GM18870 (cell line): ENCODE measurements around the gene ZBTB40.

Source experiments
- ATAC-seq: cut with Tn5 transposase; IDR thresholded peaks from one replicate; pipeline ENCODE4 v1.9.1; 2021; ENCODE audit warnings: moderate library complexity; ENCODE audit not compliant: unreplicated experiment

The ZBTB40 gene

DNA sequence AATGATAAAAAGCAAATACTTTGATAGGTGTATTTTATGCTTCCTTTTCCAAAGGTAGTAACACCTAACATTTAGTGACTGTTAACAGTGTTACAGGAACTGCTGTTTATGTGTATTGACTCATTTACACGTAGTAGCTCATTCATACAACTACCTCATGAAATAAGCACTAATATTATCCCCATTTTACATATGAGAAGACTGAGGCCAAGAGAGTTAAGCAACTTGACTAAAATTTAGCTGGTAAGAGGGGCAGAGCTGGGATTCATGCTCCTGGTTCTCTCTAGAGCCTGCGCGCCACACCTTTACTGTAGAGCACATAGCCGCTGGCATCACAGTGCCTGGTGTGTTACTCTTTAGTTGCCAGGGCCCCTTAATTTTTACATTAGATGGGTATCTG, 11.3 kb downstream of the ZBTB40 start:
- ATAC-seq = no peak

- ATAC-seq = no peak
Measured at GRCh38 chr1:22465015-22465565, 13.4 kb downstream of the ZBTB40 start.

DNA sequence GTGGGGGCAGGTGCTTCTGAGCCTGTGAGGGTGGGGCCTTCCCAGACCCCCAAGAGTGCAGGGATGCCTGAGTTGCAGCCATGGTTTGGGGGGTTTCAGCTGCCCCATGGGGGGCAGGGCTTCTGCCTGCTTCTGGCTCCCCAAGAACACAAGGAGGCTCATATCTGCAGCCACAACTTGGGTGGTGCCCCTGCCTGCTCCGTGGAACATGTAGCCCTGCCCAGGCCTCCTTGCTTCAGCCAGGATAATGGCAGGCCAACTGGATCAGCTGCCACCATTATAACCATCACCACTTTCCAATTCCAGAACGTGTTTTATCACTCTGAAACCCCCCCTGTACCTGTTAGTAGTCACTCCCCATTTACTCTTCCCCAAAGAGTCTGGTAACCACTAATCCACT, 14.0 kb downstream of the ZBTB40 start:
- no peak for ATAC-seq

- no peak for ATAC-seq
Measured at GRCh38 chr1:22470227-22470626, 18.6 kb downstream of the ZBTB40 start.

GRCh38 chr1:22471078-22471477, 19.4 kb downstream of the ZBTB40 start:
- ATAC-seq = no peak

DNA sequence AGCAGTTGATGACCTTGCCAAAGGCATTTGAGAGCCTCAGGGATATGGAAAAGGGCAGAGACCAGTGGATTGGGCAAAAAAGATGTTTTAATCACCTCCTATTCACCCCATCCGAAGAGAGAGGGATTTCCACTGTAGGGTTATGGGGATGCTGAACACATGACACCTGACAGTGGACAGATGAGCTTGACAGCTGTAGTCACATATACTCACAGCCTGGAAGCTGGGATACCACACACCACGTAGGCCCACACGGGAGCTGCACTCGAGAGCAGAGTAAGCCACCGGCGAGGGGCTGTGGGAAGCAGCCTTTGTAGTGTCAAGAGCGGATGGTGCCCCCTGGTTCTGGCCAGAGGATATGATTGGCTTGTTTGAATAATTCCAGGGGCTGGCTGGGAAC, 20.0 kb downstream of the ZBTB40 start:
- no peak for ATAC-seq

DNA sequence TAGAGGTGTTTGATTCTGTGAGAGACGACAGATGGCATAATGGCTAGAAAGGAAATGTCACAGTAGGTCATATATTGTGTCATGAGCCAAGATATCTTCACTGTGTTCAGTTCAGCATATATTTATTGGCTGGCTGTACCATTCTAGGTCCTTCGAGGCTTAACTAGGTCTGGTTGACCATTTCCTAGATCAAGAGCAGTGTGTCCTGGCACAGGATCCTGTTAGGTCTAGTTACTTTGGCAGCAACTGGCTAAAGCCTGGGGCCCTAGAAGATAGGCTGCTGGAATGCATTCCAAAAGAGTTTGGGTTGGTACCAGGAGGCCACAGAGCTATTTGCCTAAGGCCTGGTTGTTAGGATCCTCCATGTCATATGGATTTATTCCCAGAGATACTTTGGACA, 20.9 kb downstream of the ZBTB40 start:
- no peak for ATAC-seq

DNA sequence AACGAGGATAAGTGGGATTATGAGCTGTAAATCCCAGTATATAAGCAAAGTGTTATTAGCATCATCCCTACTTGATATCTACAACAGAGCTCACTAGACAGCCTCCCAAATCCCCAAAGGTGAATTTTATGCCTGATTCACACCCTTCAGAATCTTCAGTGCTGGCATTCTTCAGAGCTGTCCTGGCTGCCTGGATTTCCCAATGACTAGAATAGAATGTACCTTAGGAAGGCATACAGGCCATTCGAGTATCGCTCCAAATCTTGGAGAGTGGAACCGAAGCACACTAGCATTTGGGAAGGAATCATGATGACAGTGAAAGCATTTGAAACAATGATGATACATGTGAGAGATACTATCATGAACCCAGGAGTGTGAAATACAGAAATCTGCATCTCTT, 22.3 kb downstream of the ZBTB40 start:
- ATAC-seq = no peak

GRCh38 chr1:22476566-22476965, 24.9 kb downstream of the ZBTB40 start:
- no peak for ATAC-seq

DNA sequence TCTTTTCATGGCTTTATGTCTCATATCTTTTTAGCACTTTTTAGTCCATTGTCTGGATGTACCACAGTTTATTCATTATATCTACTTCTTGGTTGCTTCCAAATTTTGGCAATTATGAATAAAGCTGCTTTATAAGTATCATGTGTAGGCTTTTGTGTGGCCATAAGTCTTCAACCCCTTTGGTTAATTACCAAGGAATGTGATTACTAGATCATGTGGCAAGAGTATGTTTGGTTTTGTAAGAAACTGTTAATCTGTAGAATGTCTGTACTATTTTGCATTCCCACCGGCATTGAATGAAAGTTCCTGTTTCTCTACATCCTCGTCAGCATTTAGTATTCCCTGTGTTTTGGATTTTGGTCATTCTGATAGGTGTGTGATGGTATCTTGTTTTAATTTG, 31.5 kb downstream of the ZBTB40 start:
- ATAC-seq = no peak

GRCh38 chr1:22484706-22485345, 33.2 kb downstream of the ZBTB40 start:
- ATAC-seq = no peak

DNA sequence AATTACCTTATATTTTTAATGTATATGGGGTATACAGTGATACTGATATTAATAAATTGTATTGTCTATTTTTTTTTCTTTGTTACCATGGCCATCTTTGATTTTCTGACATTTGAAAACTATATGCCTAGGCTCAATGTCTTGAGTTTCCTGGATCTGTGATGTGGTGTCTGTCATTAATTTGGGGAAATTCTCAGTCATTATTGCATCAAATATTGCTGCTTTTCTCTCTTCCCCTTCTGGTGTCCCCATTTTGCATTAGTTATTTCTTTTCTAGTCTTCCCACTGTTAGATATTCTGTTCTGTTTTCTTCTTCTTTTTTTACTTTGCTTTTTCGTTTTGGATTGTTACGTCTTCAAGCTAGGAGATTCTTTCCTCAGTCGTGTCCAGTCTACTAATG, 33.8 kb downstream of the ZBTB40 start:
- no peak for ATAC-seq

DNA sequence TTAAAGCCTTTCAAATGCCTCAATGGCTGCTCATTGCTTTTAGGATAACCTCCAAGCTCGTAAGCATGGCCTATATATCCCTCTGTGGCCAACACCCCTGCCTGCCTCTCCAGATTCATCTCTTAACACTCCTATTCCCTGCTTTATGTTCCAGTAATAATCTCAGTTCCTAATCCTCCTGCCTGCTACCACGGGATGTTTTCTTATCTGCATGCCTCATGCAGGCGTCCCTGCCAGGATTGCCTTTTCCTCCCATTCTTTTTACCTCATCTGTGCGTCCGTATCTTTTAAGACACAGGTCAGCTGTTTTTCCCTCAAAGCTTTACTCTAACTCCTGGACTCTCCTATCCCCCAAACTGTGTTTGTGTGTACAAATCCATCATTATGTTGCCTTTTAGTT, 36.1 kb downstream of the ZBTB40 start:
- ATAC-seq = no peak

- no peak for ATAC-seq
Measured at GRCh38 chr1:22488319-22488718, 36.7 kb downstream of the ZBTB40 start.

- ATAC-seq = no peak
Measured at GRCh38 chr1:22489278-22489677, 37.6 kb downstream of the ZBTB40 start.

DNA sequence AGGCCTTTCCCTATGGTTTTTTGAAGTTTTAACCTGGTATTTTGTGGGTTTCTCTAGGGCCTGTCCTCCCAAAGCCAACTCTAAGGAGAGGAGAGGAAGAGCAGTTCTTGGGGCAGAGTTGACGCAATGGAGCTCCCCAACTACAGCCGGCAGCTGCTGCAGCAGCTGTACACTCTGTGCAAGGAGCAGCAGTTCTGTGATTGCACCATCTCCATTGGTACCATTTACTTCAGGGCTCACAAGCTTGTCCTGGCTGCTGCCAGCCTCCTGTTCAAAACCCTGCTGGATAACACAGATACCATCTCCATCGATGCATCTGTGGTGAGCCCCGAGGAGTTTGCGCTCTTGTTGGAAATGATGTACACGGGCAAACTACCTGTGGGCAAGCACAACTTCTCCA, 38.2 kb downstream of the ZBTB40 start:
- ATAC-seq = no peak

GRCh38 chr1:22490309-22490708, 38.7 kb downstream of the ZBTB40 start:
- ATAC-seq = no peak

DNA sequence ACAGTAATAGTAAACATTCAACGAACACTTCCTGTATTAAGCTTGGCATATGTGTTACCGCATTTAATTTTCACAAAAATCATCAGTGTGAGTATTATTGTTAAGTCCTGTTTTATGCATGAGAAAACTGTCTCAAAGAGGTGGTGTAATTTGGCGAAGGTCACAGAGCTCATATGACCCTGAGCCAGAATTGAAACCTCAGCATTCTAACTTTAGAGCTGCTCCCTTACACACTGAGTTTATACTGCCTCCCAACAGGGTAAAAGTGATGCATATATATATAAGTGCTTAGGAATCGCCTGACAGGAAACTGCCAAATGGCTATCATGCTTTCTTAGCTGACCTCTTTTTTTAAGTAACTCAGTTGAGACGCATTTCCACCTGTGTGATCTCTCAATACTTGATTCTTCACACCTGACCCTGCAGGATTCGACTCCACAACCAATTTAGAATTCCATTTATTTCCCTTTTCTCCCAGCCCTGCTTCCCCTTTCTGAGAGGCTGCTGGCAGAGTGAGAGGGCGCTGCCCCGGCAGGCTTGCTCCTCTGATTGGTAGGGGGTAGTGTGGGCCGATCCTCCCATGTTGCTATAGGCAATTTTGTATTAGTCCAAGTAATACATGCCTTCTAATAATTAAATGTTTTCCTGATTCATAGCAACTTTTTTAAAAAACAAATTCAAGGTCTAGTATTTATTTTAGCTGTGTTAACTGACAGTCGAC, 40.5 kb downstream of the ZBTB40 start:
- no peak for ATAC-seq

DNA sequence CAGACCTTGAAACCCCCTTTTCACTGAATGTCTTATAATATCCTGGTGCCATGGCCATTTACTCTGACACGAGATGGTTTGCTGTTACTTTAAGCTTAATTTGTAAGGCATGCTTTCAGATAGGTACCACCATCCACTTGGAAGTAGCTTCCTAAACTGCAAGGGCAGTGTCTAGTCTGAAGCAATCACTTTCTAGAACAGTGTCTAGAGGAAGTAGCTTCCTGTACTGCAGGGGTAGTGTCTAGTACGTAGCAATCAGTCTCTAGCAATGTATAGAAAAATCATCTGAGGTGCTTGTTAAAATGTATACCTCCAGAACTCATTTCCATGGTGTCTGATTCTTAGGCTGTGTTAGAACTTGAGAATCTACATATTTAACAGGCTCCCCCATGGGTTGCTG, 42.5 kb downstream of the ZBTB40 start:
- no peak for ATAC-seq

- no peak for ATAC-seq
Measured at GRCh38 chr1:22494943-22495579, 43.4 kb downstream of the ZBTB40 start.

- no peak for ATAC-seq
Measured at GRCh38 chr1:22496536-22497160, 45.0 kb downstream of the ZBTB40 start.

DNA sequence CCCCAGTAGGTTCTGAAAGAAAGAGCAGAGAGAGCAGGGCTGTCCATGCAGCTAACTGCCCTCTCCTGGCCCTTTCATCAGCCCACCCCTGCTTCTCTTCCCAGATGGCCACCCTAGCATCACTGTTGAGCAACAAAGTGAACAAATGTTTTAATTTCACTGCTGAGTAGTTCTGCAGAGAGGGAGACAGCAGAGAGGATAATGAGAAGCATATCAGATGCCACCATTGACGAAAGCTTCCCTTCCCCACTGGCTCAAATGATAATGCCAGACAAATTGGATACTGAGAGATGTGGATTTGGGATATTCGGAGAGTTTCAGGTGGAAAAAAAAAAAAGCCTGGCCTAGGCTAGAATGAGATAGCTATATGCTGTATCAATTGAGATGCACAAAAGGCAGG, 46.8 kb downstream of the ZBTB40 start:
- ATAC-seq = no peak
